H1 (cell line): ENCODE results near the gene BICRAL. TPM values are rescaled to one million over a fixed set of nuclear protein-coding genes. Genes with fewer than 3 reads are reported as not detected.

Experiments
- CTCF ChIA-PET: fragments of 300-600 bp; sonication (Branson Sonifier 250); formaldehyde crosslinking; loops from one replicate; lab custom pipeline; 2021; ENCODE audit not compliant: partially characterized antibody; lab: Charles Lee
- POLR2A ChIA-PET: fragments of 300-600 bp; sonication (Branson Sonifier 250); formaldehyde crosslinking; loops from one replicate; lab custom pipeline; 2021; ENCODE audit warnings: inconsistent platforms; ENCODE audit not compliant: partially characterized antibody; lab: Charles Lee
- DNase-seq, 2 experiments: peaks; one replicate each; pipeline versions ENCODE4 v3.0.0 to v3.0.0-alpha.2; 2010 to 2022; ENCODE audit warnings: low spot score in 2 of 2, low read depth in 1 of 2, mixed read lengths in 1 of 2
- FAIRE-seq: peaks from 2 replicates; lab custom pipeline; 2011; peaks lifted over from hg19 to GRCh38; lab: Jason Lieb, UNC
- H2AFZ ChIP-seq: 2 replicates; pipeline ENCODE4 v1.8.1; 2012; ENCODE audit warnings: low read length, inconsistent platforms
- H2AK5ac ChIP-seq: 2 replicates; pipeline ENCODE4 v1.6.1; 2013; ENCODE audit warnings: low read depth, low read length
- H2BK120ac ChIP-seq: replicated peaks from 2 replicates; pipeline ENCODE3; 2013; ENCODE audit warnings: low read depth, low read length, inconsistent platforms
- H2BK12ac ChIP-seq: 2 replicates; pipeline ENCODE4 v1.6.1; 2013; ENCODE audit warnings: low read depth, low read length
- H2BK15ac ChIP-seq: 2 replicates; pipeline ENCODE4 v1.6.1; 2013; ENCODE audit warnings: low read length
- H2BK20ac ChIP-seq: 2 replicates; pipeline ENCODE4 v1.6.1; 2013; ENCODE audit warnings: low read length
- H2BK5ac ChIP-seq: 2 replicates; pipeline ENCODE4 v1.6.1; 2013; ENCODE audit warnings: low read depth, low read length
- H3K14ac ChIP-seq: 2 replicates; pipeline ENCODE4 v1.6.1; 2013; ENCODE audit warnings: inconsistent platforms; ENCODE audit not compliant: insufficient read length
- H3K18ac ChIP-seq: 2 replicates; pipeline ENCODE4 v1.6.1; 2013; ENCODE audit warnings: low read length; ENCODE audit errors: extremely low read depth
- H3K23ac ChIP-seq: 2 replicates; pipeline ENCODE4 v1.6.1; 2013; ENCODE audit warnings: inconsistent platforms; ENCODE audit not compliant: insufficient read length
- H3K23me2 ChIP-seq: 2 replicates; pipeline ENCODE4 v1.6.1; 2013; ENCODE audit warnings: low read depth, low read length
- H3K27ac ChIP-seq: 2 replicates; pipeline ENCODE4 v1.6.1; 2011; ENCODE audit warnings: low read depth, low read length, inconsistent platforms
- H3K27me3 ChIP-seq, 4 experiments: replicated peaks in 1 of 4; 1 replicate in 1 of 4; 2 replicates in 3 of 4; pipeline versions ENCODE4 v1.6.1 to v1.8.1; 2011 to 2013; ENCODE audit warnings: low read length in 3 of 4, mild to moderate bottlenecking in 3 of 4, inconsistent platforms in 2 of 4, mixed read lengths in 2 of 4, moderate library complexity in 1 of 4; ENCODE audit not compliant: control insufficient read depth in 3 of 4, insufficient read depth in 3 of 4; ENCODE audit errors: extremely low read depth in 1 of 4
- H3K36me3 ChIP-seq, 4 experiments: 2 replicates each; pipeline versions ENCODE4 v1.6.1 to v1.8.1; 2011 to 2013; ENCODE audit warnings: mild to moderate bottlenecking in 4 of 4, low read length in 3 of 4, moderate library complexity in 2 of 4, control low read depth in 1 of 4, inconsistent platforms in 1 of 4; ENCODE audit not compliant: insufficient read depth in 4 of 4, control insufficient read depth in 2 of 4
- H3K4ac ChIP-seq: replicated peaks from 2 replicates; pipeline ENCODE3; 2013; ENCODE audit warnings: low read length, low read depth, mixed read lengths, inconsistent platforms; ENCODE audit not compliant: insufficient read length
- H3K4me1 ChIP-seq, 4 experiments: replicated peaks in 1 of 4; 1 replicate in 1 of 4; 2 replicates in 3 of 4; pipeline versions ENCODE4 v1.6.1 to v1.8.1; 2011 to 2013; ENCODE audit warnings: low read length in 3 of 4, inconsistent platforms in 2 of 4, mixed read lengths in 1 of 4; ENCODE audit not compliant: insufficient read depth in 4 of 4, control insufficient read depth in 3 of 4
- H3K4me2 ChIP-seq, 2 experiments: 2 replicates each; pipeline versions ENCODE4 v1.6.1 to v1.8.1; 2011 to 2013; ENCODE audit warnings: low read depth in 2 of 2, low read length in 2 of 2, control low read depth in 1 of 2, inconsistent platforms in 1 of 2, mild to moderate bottlenecking in 1 of 2; ENCODE audit not compliant: insufficient read depth in 1 of 2
- H3K4me3 ChIP-seq, 4 experiments: fragments of 200-600, 300-600 bp in 1 of 4; sonication (generic), shearing (Covaris generic), sonication (Bioruptor Twin) in 1 of 4; 2 replicates each; pipeline versions ENCODE4 v1.5.1 to v1.8.1; 2011 to 2016; ENCODE audit warnings: low read length in 4 of 4, low read depth in 3 of 4, control low read depth in 2 of 4, inconsistent platforms in 2 of 4, mild to moderate bottlenecking in 2 of 4, mixed read lengths in 1 of 4, moderate library complexity in 1 of 4; ENCODE audit not compliant: insufficient read depth in 2 of 4; ENCODE audit errors: extremely low read depth in 1 of 4
- H3K56ac ChIP-seq: replicated peaks from 2 replicates; pipeline ENCODE3; 2013; ENCODE audit warnings: low read depth, mild to moderate bottlenecking, mixed read lengths, low read length, inconsistent platforms; ENCODE audit not compliant: insufficient read length
- H3K79me1 ChIP-seq: 2 replicates; pipeline ENCODE4 v1.6.1; 2013; ENCODE audit warnings: low read depth, low read length, control low read depth
- H3K79me2 ChIP-seq, 2 experiments: 2 replicates each; pipeline versions ENCODE4 v1.6.1 to v1.8.1; 2012 to 2013; ENCODE audit warnings: low read length in 2 of 2, mild to moderate bottlenecking in 2 of 2, inconsistent platforms in 1 of 2; ENCODE audit not compliant: insufficient read depth in 2 of 2, control insufficient read depth in 1 of 2
- H3K9ac ChIP-seq, 4 experiments: replicated peaks in 1 of 4; 1 replicate in 1 of 4; 2 replicates in 3 of 4; pipeline versions ENCODE4 v1.6.1 to v1.8.1; 2011 to 2013; ENCODE audit warnings: low read depth in 3 of 4, low read length in 3 of 4, control low read depth in 2 of 4, mild to moderate bottlenecking in 2 of 4, moderate library complexity in 2 of 4, inconsistent platforms in 1 of 4; ENCODE audit errors: extremely low read depth in 1 of 4
- H3K9me3 ChIP-seq, 2 experiments: 2 replicates each; pipeline versions ENCODE4 v1.6.1 to v1.8.1; 2012 to 2013; ENCODE audit warnings: mild to moderate bottlenecking in 2 of 2, moderate library complexity in 2 of 2, control low read depth in 1 of 2, inconsistent platforms in 1 of 2, low read depth in 1 of 2, low read length in 1 of 2, mixed read lengths in 1 of 2; ENCODE audit not compliant: insufficient read depth in 2 of 2
- H4K20me1 ChIP-seq, 2 experiments: replicated peaks in 1 of 2; 2 replicates each; pipeline versions ENCODE3 to v1.8.1; 2011 to 2013; ENCODE audit warnings: inconsistent platforms in 2 of 2, low read length in 2 of 2, mild to moderate bottlenecking in 1 of 2; ENCODE audit not compliant: insufficient read depth in 2 of 2, control insufficient read depth in 1 of 2
- H4K5ac ChIP-seq: 2 replicates; pipeline ENCODE4 v1.6.1; 2013; ENCODE audit warnings: low read length, low read depth, mixed read lengths, inconsistent platforms; ENCODE audit not compliant: insufficient read length
- H4K8ac ChIP-seq: 2 replicates; pipeline ENCODE4 v1.8.0; 2013; ENCODE audit warnings: mild to moderate bottlenecking, moderate library complexity, low read length, inconsistent platforms; ENCODE audit not compliant: insufficient read depth; ENCODE audit errors: extremely low read depth
- H4K91ac ChIP-seq: replicated peaks from 2 replicates; pipeline ENCODE3; 2013; ENCODE audit warnings: low read length, mixed read lengths, inconsistent platforms; ENCODE audit not compliant: insufficient read length
- ATF3 ChIP-seq: IDR thresholded peaks from 2 replicates; pipeline ENCODE4 v1.6.1; 2011; ENCODE audit warnings: low read depth, mild to moderate bottlenecking, low read length; ENCODE audit not compliant: insufficient read depth
- WGBS, 2 experiments: shearing (Covaris generic) in 1 of 2; methylation state at CpG; one replicate each; pipeline versions ENCODE4 v1.1.6 to v1.1.7; 2013 to 2015; ENCODE audit warnings: low lambda C conversion rate in 2 of 2, mixed read lengths in 2 of 2, inconsistent platforms in 1 of 2, low coverage in 1 of 2, missing lambda C conversion rate in 1 of 2; ENCODE audit not compliant: insufficient replicate concordance in 2 of 2, insufficient coverage in 1 of 2, insufficient read length in 1 of 2; ENCODE audit errors: extremely low coverage in 1 of 2, missing lambda C conversion rate in 1 of 2; 5-methylcytosine and 5-hydroxymethylcytosine counted together
- polyA plus RNA-seq, 7 experiments: library from polyadenylated mRNA; depleted of rRNA in 3 of 7; stranded (reverse) in 5 of 7; unstranded in 2 of 7; fragments of >200 nt in 5 of 7; fragments of 200-250 nt in 2 of 7; gene quantifications; 1 replicate in 5 of 7; 2 replicates in 1 of 7; 4 replicates in 1 of 7; pipeline versions ENCODE4 v1.2.1 to v1.2.3, GENCODE V29; 2011 to 2013; ENCODE audit warnings: missing spikeins in 2 of 7, mixed read lengths in 2 of 7
- total RNA-seq: library from RNA; stranded (reverse); fragmentation: NEBNext Ultra II Directional; extraction: Animal tissue kit (Norgen Biotek cat#: 25700); gene quantifications from 2 replicates; pipeline ENCODE4 v1.2.1, GENCODE V29; 2021

The BICRAL gene
- total and polyA plus RNA-seq, 2 of the 8 experiments (the other 6 are each of a cell fraction or from before 2014, with no cell fraction given): 9.4 to 12.2 TPM

GRCh38 chr6:42907336-42907735 lies 125.5 kb downstream of the BICRAL start:
- DNase-seq (no peak), FAIRE-seq (no peak)
- H3K4me3 ChIP-seq: no peak overlapping the region
- no peak overlapping the region for H3K18ac ChIP-seq
- H4K8ac ChIP-seq: peak overlapping the region; percentile 36; the same call in 1 of the 2 replicates
- no peak overlapping the region for H2BK12ac ChIP-seq
- no peak overlapping the region for H4K91ac ChIP-seq
- no peak overlapping the region for H3K23ac ChIP-seq
- no peaks in the 10 kb centered on the region for H3K36me3 ChIP-seq
- H3K27me3 ChIP-seq: no peaks in the 10 kb centered on the region; a peak in 1 of 7 replicates
- no peak overlapping the region for H3K14ac ChIP-seq
- no peak overlapping the region for H3K27ac ChIP-seq
- no peaks in the 10 kb centered on the region for H3K9me3 ChIP-seq
- 89% methylated on average over 5 of the region's 5 CpGs; no CpG with 5 or more reads in 1 of the 2 experiments for WGBS, 2 experiments
- no peak overlapping the region for H2BK20ac ChIP-seq
- 0 out of 7 replicates have a peak, but pooled peaks cover 0 to 1% (median 0%) of the 10 kb centered on the region in 4 experiments for H3K4me1 ChIP-seq
- TF ChIP-seq ATF3: no peak
- H3K23me2 ChIP-seq: peaks cover 2% of the 10 kb centered on the region; the same call in 1 of the 2 replicates
- no peak overlapping the region for H4K5ac ChIP-seq
- no peak overlapping the region for H3K56ac ChIP-seq
- no peak overlapping the region for H2BK5ac ChIP-seq
- H2AK5ac ChIP-seq: no peak overlapping the region
- CTCF ChIA-PET: interaction anchor here (0.6 to 3.6 kb wide), 4 partner anchors 19 to 103 kb away, joined by 3 to 9 read pairs (median 6); partner anchors contain the start of gene CNPY3
- no peaks in the 10 kb centered on the region for H4K20me1 ChIP-seq
- H3K4ac ChIP-seq: no peak overlapping the region
- POLR2A ChIA-PET: interaction anchor here (1.1 to 1.5 kb wide), 3 partner anchors 17 to 28 kb away, joined by 4 to 6 read pairs (median 4); partner anchors contain the start of genes CNPY3 and RPL7L1
- H3K79me1 ChIP-seq: no peaks in the 10 kb centered on the region; the same call in 1 of the 2 replicates
- H3K4me2 ChIP-seq: no peak overlapping the region
- no peaks in the 10 kb centered on the region for H3K79me2 ChIP-seq
- no peak overlapping the region for H2AFZ ChIP-seq
- H2BK15ac ChIP-seq: no peak overlapping the region
- H2BK120ac ChIP-seq: no peak overlapping the region
- H3K9ac ChIP-seq: no peak overlapping the region
